Mucosa of rectum (tissue), 2 donors: ENCODE results near the gene RAB40B.

ENCODE experiments used
- H3K27ac ChIP-seq, 2 donors: one replicate each; pipeline ENCODE4 v1.7.0; 2013; ENCODE audit warnings: inconsistent platforms in 2 of 2, low read depth in 2 of 2, low read length in 2 of 2
- H3K27me3 ChIP-seq, 2 donors: one replicate each; pipeline ENCODE4 v1.7.0; 2013; ENCODE audit warnings: low read length in 2 of 2; ENCODE audit not compliant: control insufficient read depth in 2 of 2, insufficient read depth in 2 of 2
- H3K36me3 ChIP-seq, 2 donors: one replicate each; pipeline ENCODE4 v1.7.0; 2013; ENCODE audit warnings: low read length in 2 of 2; ENCODE audit not compliant: control insufficient read depth in 2 of 2, insufficient read depth in 2 of 2
- H3K4me1 ChIP-seq, 2 donors: one replicate each; pipeline ENCODE4 v1.7.0; 2013; ENCODE audit warnings: low read length in 2 of 2, mild to moderate bottlenecking in 1 of 2; ENCODE audit not compliant: control insufficient read depth in 2 of 2, insufficient read depth in 2 of 2
- H3K4me3 ChIP-seq, 2 donors: one replicate each; pipeline ENCODE4 v1.7.0; 2013; ENCODE audit warnings: low read length in 2 of 2
- H3K9ac ChIP-seq, 2 donors: one replicate each; pipeline ENCODE4 v1.7.0; 2013; ENCODE audit warnings: low read length in 2 of 2, low read depth in 1 of 2, mild to moderate bottlenecking in 1 of 2
- H3K9me3 ChIP-seq, 2 donors: one replicate each; pipeline ENCODE4 v1.7.0; 2013; ENCODE audit warnings: low read length in 2 of 2; ENCODE audit not compliant: control insufficient read depth in 2 of 2
- donor health status: healthy.
- donor health status: Normal muscosa, but diverticular disease.

Gene RAB40B

DNA sequence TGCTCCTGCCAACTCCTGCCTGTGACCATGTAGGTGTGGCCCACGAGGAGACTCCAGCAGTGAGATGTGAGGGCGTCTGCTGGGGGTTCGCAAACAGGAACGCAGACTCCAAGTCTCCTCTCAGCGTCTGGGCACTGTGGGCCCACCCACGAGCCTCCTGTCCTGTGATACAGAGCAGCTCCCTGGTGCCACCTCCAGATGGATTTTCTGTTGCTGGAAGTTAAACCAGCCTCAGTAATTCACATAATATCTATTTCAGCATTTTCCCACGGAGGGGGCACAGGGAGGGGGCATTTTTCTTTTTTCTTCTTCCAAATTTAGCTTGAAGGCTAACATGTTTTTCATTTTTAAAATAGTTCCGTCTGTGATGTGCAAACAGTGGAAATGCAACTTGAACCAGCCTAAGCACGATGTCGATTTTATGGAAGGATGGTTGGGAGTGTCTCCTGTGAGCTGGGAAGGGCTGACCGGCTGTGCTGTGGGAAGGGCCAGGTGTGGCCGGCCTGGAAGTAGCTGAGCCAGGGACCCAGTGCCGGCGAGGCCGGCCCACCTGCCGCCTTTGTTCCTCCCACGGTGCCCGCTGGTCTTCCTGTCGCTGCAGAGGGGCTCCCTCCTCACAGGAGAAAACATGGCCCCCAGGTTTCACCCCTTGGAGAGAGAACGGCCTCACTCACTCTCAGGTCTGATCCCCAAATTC, 3.9 kb upstream of the RAB40B start:
- peak overlapping the region; percentile 63 to 68 for H3K9ac ChIP-seq
- no peaks in the 10 kb centered on the region for H3K9me3 ChIP-seq
- no peaks in the 10 kb centered on the region for H3K27me3 ChIP-seq
- H3K4me3 ChIP-seq: peak overlapping the region; percentile 50 to 56
- peaks cover 39 to 52% of the 10 kb centered on the region in 2 donors for H3K4me1 ChIP-seq
- peak overlapping the region; percentile 96 to 97 for H3K27ac ChIP-seq
- no peaks in the 10 kb centered on the region for H3K36me3 ChIP-seq

- Histone ChIP-seq H3K9ac (no peak overlapping the region), H3K4me3 (peak overlapping the region; percentile 81 to 85), H3K9me3 (no peaks in the 10 kb centered on the region), H3K36me3 (no peaks in the 10 kb centered on the region), H3K27me3 (no peaks in the 10 kb centered on the region), H3K4me1 (peaks cover 39 to 50% of the 10 kb centered on the region in 2 donors), H3K27ac (no peak overlapping the region)
Measured at GRCh38 chr17:82699551-82699950, 1.1 kb upstream of the RAB40B start.

GRCh38 chr17:82698974-82699442, 510 bp upstream of the RAB40B start:
- H3K27ac ChIP-seq: peak overlapping the region; percentile 71 to 76
- peak overlapping the region; percentile 81 to 85 for H3K4me3 ChIP-seq
- H3K36me3 ChIP-seq: no peaks in the 10 kb centered on the region
- H3K9ac ChIP-seq: peak overlapping the region; percentile 60 to 67
- no peaks in the 10 kb centered on the region for H3K9me3 ChIP-seq
- no peaks in the 10 kb centered on the region for H3K27me3 ChIP-seq
- H3K4me1 ChIP-seq: peaks cover 35 to 44% of the 10 kb centered on the region in 2 donors

GRCh38 chr17:82697808-82698064, 762 bp downstream of the RAB40B start:
- Histone ChIP-seq H3K27ac (peak overlapping the region in 1 of 2 donors; percentile 38), H3K36me3 (no peaks in the 10 kb centered on the region), H3K27me3 (no peaks in the 10 kb centered on the region), H3K4me1 (peaks cover 26 to 33% of the 10 kb centered on the region in 2 donors), H3K9ac (peak overlapping the region in 1 of 2 donors; percentile 66), H3K4me3 (peak overlapping the region; percentile 70 to 75), H3K9me3 (no peaks in the 10 kb centered on the region)

DNA sequence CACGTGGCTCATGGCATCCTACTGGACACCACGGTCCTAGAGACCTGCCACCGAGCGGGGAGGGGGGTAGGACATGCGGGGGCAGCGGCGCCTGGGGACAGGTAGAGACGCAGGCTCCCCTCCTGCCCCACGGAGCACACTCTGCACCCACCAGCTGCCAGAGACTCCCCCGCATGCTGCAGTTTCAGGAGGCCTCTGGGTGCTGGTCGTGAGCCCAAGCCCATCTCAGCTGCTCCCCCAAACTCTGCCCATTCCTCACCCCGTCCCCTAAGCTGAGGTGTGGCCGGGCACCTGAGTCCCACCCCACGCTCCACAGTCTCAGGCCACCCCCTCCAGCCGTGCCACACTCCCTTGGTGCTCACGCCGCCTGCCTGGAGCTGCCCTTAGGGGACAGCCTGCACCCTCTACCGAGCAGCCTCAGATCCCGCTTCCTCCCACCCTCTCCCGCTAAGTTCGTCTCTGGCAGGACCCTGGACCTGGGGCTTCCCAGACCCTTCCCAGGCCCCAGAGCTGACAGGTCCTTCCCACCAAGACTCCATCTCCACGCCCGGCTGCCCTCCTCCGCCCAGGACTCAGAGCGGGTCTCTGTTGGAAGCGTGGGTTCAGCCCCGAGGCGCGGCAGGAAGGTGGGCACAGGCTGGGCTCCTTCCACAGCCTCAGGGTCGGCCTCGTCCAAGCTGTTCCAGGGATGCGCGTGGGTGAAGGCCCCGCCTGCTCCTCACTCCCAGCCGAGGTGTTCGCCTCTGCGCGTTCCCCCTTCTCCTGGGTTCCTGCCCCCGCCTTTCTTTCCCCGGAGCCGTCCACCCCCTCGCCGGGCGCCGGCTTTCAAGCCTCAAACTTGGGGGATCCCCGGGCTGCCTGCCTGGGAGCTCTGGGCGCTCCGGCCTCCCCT, 1.3 kb downstream of the RAB40B start:
- peak overlapping the region in 1 of 2 donors; percentile 38 for H3K27ac ChIP-seq

GRCh38 chr17:82696259-82696658, 2.2 kb downstream of the RAB40B start:
- Histone ChIP-seq H3K36me3 (peaks cover 0 to 3% of the 10 kb centered on the region in 2 donors), H3K27ac (no peak overlapping the region), H3K9me3 (no peaks in the 10 kb centered on the region), H3K4me1 (peaks cover 17 to 22% of the 10 kb centered on the region in 2 donors), H3K9ac (no peak overlapping the region), H3K27me3 (no peaks in the 10 kb centered on the region), H3K4me3 (no peak overlapping the region)

More for the DNA sequence above, 1.3 kb downstream of the RAB40B start:
- Histone ChIP-seq H3K4me1 (peaks cover 23 to 27% of the 10 kb centered on the region in 2 donors), H3K4me3 (peak overlapping the region; percentile 70 to 75), H3K27me3 (no peaks in the 10 kb centered on the region), H3K9ac (peak overlapping the region; percentile 60 to 66), H3K36me3 (no peaks in the 10 kb centered on the region), H3K9me3 (no peaks in the 10 kb centered on the region)

- Histone ChIP-seq H3K9me3 (no peaks in the 10 kb centered on the region), H3K4me1 (peaks cover 16 to 17% of the 10 kb centered on the region in 2 donors), H3K9ac (no peak overlapping the region), H3K4me3 (no peak overlapping the region), H3K27ac (no peak overlapping the region), H3K27me3 (no peaks in the 10 kb centered on the region), H3K36me3 (peaks cover 0 to 11% of the 10 kb centered on the region in 2 donors)
Measured at GRCh38 chr17:82694647-82695046, 3.9 kb downstream of the RAB40B start.

DNA sequence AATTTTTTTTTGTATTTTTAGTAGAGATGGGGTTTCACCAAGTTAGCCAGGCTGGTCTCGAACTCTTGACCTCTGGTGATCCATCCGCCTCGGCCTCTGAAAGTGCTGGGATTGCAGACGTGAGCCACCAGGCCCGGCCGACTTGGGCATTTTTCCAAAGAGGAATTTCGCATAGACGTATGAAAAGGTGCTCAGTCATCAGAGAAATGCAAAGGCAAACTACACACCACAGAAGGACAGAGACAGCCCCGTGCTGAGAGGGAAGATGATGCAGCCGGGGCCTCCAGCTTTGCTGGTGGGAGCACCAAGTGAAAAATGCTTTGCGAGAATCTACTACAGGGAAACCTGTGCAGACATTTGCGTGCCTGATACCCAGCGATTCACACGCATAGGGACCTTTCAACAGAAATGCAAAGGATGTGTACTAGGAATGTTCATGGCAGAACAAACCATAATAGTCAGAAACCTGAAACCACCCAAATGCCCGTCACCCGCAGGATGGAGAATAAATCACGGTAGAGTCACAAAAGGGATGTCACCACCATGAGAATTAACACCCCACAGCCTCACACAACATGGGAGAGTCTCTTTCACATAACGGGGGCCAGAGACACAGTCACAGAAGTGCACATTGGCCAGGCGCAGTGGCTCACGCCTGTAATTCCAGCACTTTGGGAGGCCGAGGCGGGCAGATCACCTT, 5.2 kb downstream of the RAB40B start:
- no peaks in the 10 kb centered on the region for H3K27me3 ChIP-seq
- H3K36me3 ChIP-seq: peaks cover 0 to 11% of the 10 kb centered on the region in 2 donors
- no peak overlapping the region for H3K27ac ChIP-seq
- H3K4me1 ChIP-seq: peaks cover 10 to 11% of the 10 kb centered on the region in 2 donors
- no peaks in the 10 kb centered on the region for H3K9me3 ChIP-seq
- no peak overlapping the region for H3K4me3 ChIP-seq
- no peak overlapping the region for H3K9ac ChIP-seq

DNA sequence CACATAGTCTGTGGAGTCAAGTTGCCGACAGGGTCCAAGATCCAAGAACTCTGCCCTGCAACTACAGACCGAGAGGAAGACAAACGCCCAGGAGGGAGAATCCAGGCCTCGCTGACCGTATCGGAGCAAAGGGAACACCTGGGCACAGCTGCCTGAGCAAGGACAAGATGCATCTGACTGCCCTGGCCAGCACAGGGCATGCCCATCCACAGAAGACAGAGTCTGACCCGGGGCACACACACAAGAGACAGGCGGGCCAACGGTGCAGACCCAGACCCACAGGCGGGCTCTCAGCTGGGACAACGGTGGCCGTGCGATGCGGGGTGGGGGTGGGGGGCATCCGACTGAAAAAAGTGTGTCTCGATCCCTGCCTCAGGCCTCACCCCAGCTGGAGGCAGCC, 6.2 kb downstream of the RAB40B start:
- H3K9me3 ChIP-seq: no peaks in the 10 kb centered on the region
- no peaks in the 10 kb centered on the region for H3K27me3 ChIP-seq
- peaks cover 0 to 11% of the 10 kb centered on the region in 2 donors for H3K36me3 ChIP-seq
- no peak overlapping the region for H3K27ac ChIP-seq
- H3K4me1 ChIP-seq: peaks cover 5 to 6% of the 10 kb centered on the region in 2 donors
- H3K4me3 ChIP-seq: no peak overlapping the region
- no peak overlapping the region for H3K9ac ChIP-seq
